SU-DHL-6 (cell line): Measurements from ENCODE around the gene GPATCH2.

Experiments
- H2AFZ ChIP-seq: fragments of 200-600 bp; sonication (generic); 2 replicates; pipeline ENCODE4 v1.6.1; 2014; ENCODE audit warnings: low read depth, mild to moderate bottlenecking, moderate library complexity, mixed read lengths, antibody characterized with exemption, low read length; ENCODE audit not compliant: severe bottlenecking
- H3F3A ChIP-seq: fragments of 200-600 bp; shearing (Covaris generic); 2 replicates; pipeline ENCODE4 v1.6.0; 2016; ENCODE audit warnings: antibody characterized with exemption, mild to moderate bottlenecking; ENCODE audit not compliant: insufficient read depth
- H3K27ac ChIP-seq: fragments of 200-600 bp; sonication (generic); 2 replicates; pipeline ENCODE4 v1.5.1; 2016; ENCODE audit warnings: low read depth, mild to moderate bottlenecking, low read length, moderate library complexity, mixed read lengths
- H3K27me3 ChIP-seq: fragments of 200-600 bp; sonication (generic), shearing (Covaris generic); 2 replicates; pipeline ENCODE4 v1.6.0; 2014; ENCODE audit warnings: mild to moderate bottlenecking, low read length
- H3K36me3 ChIP-seq: fragments of 200-600 bp; sonication (generic); 2 replicates; pipeline ENCODE4 v1.6.1; 2014; ENCODE audit warnings: mild to moderate bottlenecking, low read length, mixed read lengths
- H3K4me2 ChIP-seq: fragments of 300-600, 200-600 bp; shearing (Covaris generic), sonication (generic); 2 replicates; pipeline ENCODE4 v1.6.0; 2014; ENCODE audit warnings: low read length, low read depth, mild to moderate bottlenecking; ENCODE audit not compliant: poor library complexity, severe bottlenecking
- H3K4me3 ChIP-seq: fragments of 200-600 bp; sonication (generic); 2 replicates; pipeline ENCODE4 v1.5.1; 2014; ENCODE audit warnings: antibody characterized with exemption, low read length, mild to moderate bottlenecking, mixed read lengths; ENCODE audit not compliant: insufficient read depth, poor library complexity, severe bottlenecking
- H3K79me2 ChIP-seq: fragments of 200-600 bp; sonication (generic); 2 replicates; pipeline ENCODE4 v1.6.1; 2014; ENCODE audit warnings: mild to moderate bottlenecking, low read length, moderate library complexity; ENCODE audit not compliant: insufficient read depth
- H3K9ac ChIP-seq: fragments of 200-600 bp; sonication (generic); 2 replicates; pipeline ENCODE4 v1.7.0; 2014; ENCODE audit warnings: mild to moderate bottlenecking, low read length
- H3K9me2 ChIP-seq: fragments of 200-600 bp; sonication (generic); replicated peaks from 2 replicates; pipeline ENCODE4 v1.6.1; 2014; ENCODE audit warnings: low read length; ENCODE audit not compliant: insufficient read depth
- H3K9me3 ChIP-seq: fragments of 200-600 bp; sonication (generic); 2 replicates; pipeline ENCODE4 v1.6.1; 2014; ENCODE audit warnings: low read length, mixed read lengths; ENCODE audit not compliant: insufficient read depth
- H4K20me1 ChIP-seq: fragments of 200-600 bp; sonication (generic); 2 replicates; pipeline ENCODE4 v1.6.1; 2014; ENCODE audit warnings: low read depth, mild to moderate bottlenecking, antibody characterized with exemption, low read length, moderate library complexity, mixed read lengths
- EZH2phosphoT487 ChIP-seq: fragments of 200-600 bp; sonication (generic), shearing (Covaris generic); conservative IDR thresholded peaks from 2 replicates; pipeline ENCODE4 v1.6.1; 2018; ENCODE audit warnings: mild to moderate bottlenecking, antibody characterized with exemption, low read length, moderate library complexity, mixed read lengths
- TF ChIP-seq, protein P1 (sequence below): fragments of 200-600 bp; sonication (generic); IDR thresholded peaks from one replicate; pipeline ENCODE4 v1.5.1; 2017; ENCODE audit warnings: antibody characterized with exemption, mild to moderate bottlenecking, low read length, moderate library complexity; ENCODE audit not compliant: insufficient read depth, poor library complexity, severe bottlenecking

The GPATCH2 gene

DNA sequence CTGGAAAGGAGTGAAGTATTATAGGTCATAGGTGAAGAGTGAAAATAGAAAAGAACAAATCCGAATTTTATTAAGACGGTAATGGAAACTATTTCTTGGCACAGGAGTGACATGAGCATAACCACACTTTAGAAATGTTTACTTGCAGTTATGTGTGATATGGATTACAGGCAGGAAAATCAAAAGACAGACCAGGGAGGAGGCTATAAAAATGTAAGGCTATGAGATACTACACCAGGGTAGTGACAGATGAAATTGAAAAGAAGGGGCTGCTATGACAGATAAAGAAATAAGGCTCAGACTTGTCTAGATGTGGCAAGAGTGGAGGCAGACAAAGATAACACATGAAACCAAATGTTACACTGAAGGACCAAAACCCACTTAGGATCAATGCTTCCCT is 31.7 kb downstream of the GPATCH2 start:
- no peak overlapping the region for H3K4me2 ChIP-seq
- no peak overlapping the region for H3K9ac ChIP-seq
- H2AFZ ChIP-seq = no peak overlapping the region

DNA sequence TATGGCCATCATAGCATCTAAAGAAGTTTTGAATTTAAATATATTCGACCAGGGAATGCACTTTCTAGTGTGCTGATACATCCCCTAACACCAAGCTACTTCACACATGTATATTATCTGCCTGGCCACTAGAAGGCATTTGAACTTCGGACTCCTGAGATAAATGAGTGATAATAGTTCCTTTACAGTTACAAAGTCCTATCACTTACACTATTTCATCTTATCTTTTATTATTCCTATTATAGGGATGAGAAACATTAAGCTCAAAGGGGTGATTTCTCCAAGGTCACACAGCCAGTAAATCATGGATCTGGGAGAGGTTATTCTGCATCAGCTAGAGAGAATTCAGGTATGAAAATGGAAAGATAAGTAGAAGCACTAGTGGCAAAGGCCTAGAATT is 40.3 kb downstream of the GPATCH2 start:
- no peak overlapping the region for H3K4me3 ChIP-seq
- no peak overlapping the region for H3K9ac ChIP-seq

More for the DNA sequence above, 31.7 kb downstream of the GPATCH2 start:
- Histone ChIP-seq H3K36me3 (no peaks in the 10 kb centered on the region; the same call in 1 of the 2 replicates), H3K4me3 (no peak overlapping the region), H3K9me2 (no peaks in the 10 kb centered on the region), H3K27me3 (no peaks in the 10 kb centered on the region), H3K9me3 (no peaks in the 10 kb centered on the region), H4K20me1 (no peaks in the 10 kb centered on the region), H3K27ac (no peak overlapping the region), H3F3A (peaks cover 3% of the 10 kb centered on the region; the same call in 1 of the 2 replicates), H3K79me2 (no peaks in the 10 kb centered on the region)
- no peak for TF ChIP-seq EZH2phosphoT487
- TF ChIP-seq, protein P1, sequence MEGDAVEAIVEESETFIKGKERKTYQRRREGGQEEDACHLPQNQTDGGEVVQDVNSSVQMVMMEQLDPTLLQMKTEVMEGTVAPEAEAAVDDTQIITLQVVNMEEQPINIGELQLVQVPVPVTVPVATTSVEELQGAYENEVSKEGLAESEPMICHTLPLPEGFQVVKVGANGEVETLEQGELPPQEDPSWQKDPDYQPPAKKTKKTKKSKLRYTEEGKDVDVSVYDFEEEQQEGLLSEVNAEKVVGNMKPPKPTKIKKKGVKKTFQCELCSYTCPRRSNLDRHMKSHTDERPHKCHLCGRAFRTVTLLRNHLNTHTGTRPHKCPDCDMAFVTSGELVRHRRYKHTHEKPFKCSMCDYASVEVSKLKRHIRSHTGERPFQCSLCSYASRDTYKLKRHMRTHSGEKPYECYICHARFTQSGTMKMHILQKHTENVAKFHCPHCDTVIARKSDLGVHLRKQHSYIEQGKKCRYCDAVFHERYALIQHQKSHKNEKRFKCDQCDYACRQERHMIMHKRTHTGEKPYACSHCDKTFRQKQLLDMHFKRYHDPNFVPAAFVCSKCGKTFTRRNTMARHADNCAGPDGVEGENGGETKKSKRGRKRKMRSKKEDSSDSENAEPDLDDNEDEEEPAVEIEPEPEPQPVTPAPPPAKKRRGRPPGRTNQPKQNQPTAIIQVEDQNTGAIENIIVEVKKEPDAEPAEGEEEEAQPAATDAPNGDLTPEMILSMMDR = no peak

DNA sequence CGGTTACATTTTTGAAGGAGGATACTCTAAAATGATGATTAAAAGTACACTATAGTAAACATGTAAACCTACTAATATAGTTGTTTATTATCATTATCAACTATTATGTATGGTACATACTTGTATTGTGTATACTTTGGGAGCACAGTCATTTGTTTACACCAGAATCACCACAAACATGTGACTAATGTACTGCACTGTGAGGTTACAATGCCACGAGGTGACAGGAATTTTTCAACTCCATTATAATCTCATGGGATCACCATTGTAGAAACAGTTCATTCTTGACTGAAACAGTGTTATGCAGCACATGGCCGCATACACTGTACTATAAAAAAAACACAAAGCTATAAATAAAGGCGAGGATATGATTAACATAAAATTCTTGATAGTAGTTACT is 44.3 kb downstream of the GPATCH2 start:
- Histone ChIP-seq H4K20me1 (no peaks in the 10 kb centered on the region), H3K27me3 (no peaks in the 10 kb centered on the region), H3K27ac (no peak overlapping the region), H3K4me2 (no peak overlapping the region), H3F3A (no peaks in the 10 kb centered on the region), H2AFZ (no peak overlapping the region), H3K9ac (no peak overlapping the region), H3K36me3 (no peaks in the 10 kb centered on the region), H3K9me2 (no peaks in the 10 kb centered on the region), H3K4me3 (no peak overlapping the region), H3K9me3 (no peaks in the 10 kb centered on the region), H3K79me2 (no peaks in the 10 kb centered on the region)
- no peak for TF ChIP-seq EZH2phosphoT487
- TF ChIP-seq, protein P1 = no peak

More for the DNA sequence above, 40.3 kb downstream of the GPATCH2 start:
- Histone ChIP-seq H3K9me3 (no peaks in the 10 kb centered on the region), H2AFZ (no peak overlapping the region), H3K79me2 (no peaks in the 10 kb centered on the region), H3K27ac (no peak overlapping the region), H3K4me2 (no peak overlapping the region), H3K27me3 (no peaks in the 10 kb centered on the region), H3K9me2 (no peaks in the 10 kb centered on the region), H4K20me1 (no peaks in the 10 kb centered on the region), H3F3A (peaks cover 3% of the 10 kb centered on the region; the same call in 1 of the 2 replicates), H3K36me3 (no peaks in the 10 kb centered on the region)
- no peak for TF ChIP-seq EZH2phosphoT487
- TF ChIP-seq, protein P1 = no peak
